Neuron (in vitro differentiated cells): ENCODE data around the gene ADGRD2.

Experiments
- H2AFZ ChIP-seq: one replicate; pipeline ENCODE4 v1.6.1; 2013; ENCODE audit warnings: low read depth, mild to moderate bottlenecking, inconsistent platforms, low read length, moderate library complexity
- H3K27me3 ChIP-seq: one replicate; pipeline ENCODE4 v1.6.1; 2013; ENCODE audit warnings: low read length; ENCODE audit not compliant: insufficient read depth
- H3K36me3 ChIP-seq: one replicate; pipeline ENCODE4 v1.6.1; 2013; ENCODE audit warnings: low read length; ENCODE audit not compliant: insufficient read depth
- H3K4me1 ChIP-seq: one replicate; pipeline ENCODE4 v1.6.1; 2013; ENCODE audit warnings: low read length; ENCODE audit not compliant: insufficient read depth
- H3K4me3 ChIP-seq: 2 replicates; pipeline ENCODE4 v1.5.1; 2013; ENCODE audit warnings: mild to moderate bottlenecking, low read length, moderate library complexity
- H3K9me3 ChIP-seq: one replicate; pipeline ENCODE4 v1.6.1; 2013; ENCODE audit warnings: low read length

ADGRD2 gene

DNA sequence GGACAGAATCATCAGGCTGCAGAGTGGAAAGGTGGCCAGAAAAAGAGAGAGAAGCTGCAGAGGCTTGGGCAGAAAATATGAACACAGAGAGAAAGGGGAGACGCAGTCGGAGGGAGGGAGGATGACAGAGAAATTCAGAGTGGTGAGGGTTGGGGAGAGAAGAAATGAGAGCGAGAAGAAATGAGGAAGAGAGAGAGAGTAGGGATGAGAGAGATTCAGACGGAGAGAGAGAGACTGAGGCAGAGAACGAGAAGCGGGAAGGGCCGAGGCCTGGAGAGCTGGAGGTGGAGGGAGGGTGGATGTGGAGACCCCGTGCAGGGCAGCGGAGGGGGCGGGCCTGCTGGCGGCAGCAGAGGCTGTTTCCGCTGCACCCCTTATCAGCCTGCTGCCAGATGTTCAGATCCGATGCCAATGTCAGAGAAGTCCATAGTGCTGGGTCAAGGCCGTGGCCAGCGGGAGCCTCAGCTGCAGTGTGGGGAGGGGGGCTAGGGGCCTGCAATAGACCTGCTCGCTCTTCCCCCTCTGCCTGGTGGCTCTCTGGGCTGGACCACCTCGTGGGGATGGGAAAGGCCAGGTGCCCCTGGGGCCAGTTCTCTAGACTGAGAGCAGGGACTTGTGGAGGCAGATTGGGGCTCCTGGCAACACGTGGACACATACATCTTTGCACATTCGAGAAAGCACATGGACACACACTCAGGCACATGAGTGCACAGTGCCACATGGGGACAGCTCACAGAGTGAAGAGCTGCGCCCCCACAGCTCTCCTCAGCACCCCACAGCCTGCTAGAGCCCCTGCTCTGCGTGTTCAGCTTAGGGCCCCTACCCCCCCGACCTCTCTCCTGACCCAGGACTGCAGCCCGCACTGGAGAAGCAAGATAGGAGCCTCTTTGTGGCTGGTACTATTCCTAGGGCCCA is 61.9 kb downstream of the ADGRD2 start:
- H3K27me3 ChIP-seq, result peaks cover 11% of the 10 kb centered on the region
- no peaks in the 10 kb centered on the region for H3K36me3 ChIP-seq
- no peak overlapping the region for H2AFZ ChIP-seq
- H3K4me3 ChIP-seq, result no peak overlapping the region
- H3K4me1 ChIP-seq, result peaks cover 16% of the 10 kb centered on the region
- H3K9me3 ChIP-seq, result no peaks in the 10 kb centered on the region

DNA sequence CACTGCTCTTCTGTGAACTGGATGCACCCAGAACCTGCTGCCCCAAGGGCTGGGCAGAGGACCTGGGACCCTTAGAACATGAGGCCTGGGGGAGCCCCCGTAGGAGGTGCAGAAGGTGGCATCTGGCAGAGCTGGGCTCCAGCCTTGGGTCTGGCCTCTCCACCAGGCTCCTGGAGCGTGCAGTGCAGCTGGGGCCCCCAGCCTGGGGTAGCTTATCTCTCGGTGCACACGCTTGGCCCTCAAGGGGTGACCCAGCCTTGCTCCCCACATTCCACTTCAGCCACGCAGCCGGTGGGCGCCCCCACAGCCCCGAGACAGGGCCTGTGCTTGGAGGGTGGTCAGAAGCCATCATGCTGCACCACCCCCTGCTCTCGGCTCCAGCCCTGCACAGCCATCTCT is 62.6 kb downstream of the ADGRD2 start:
- Histone ChIP-seq H3K36me3 (no peaks in the 10 kb centered on the region), H3K4me1 (peaks cover 16% of the 10 kb centered on the region), H3K27me3 (peaks cover 5% of the 10 kb centered on the region), H3K9me3 (no peaks in the 10 kb centered on the region), H3K4me3 (no peak overlapping the region), H2AFZ (no peak overlapping the region)

DNA sequence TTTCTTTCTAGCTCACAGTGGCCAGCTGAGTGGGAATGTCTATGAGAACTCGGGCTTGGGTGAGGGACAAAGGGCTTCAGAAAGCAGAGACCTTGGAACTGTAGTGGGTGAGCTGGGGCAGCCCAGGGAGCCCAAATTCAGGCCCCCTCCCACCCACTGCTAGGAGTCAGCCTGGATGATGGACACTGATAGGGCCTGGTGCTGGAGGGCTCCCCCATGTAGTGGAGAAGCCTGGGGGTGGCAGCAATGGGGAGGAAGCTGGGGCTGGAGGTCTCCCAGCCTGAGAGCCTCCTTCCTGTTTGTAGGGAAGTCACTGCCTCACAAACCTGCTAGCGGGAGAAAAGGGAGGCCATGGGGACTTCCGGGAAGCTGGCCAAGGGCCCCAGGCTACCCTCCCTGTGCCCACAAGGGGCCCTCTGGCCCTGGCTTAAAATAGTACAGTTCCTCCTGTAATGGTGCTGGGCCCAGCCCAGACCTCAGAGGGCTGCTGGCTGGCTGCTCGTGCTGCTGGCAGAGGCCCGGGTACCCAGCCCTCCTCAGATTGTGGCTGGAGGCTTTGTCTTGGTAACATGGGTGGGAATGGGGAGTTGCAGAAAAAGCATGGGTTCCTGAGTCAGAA is 63.2 kb downstream of the ADGRD2 start:
- Histone ChIP-seq H3K4me3 (no peak overlapping the region), H3K27me3 (no peaks in the 10 kb centered on the region), H3K36me3 (no peaks in the 10 kb centered on the region), H2AFZ (no peak overlapping the region), H3K4me1 (peaks cover 16% of the 10 kb centered on the region), H3K9me3 (no peaks in the 10 kb centered on the region)

DNA sequence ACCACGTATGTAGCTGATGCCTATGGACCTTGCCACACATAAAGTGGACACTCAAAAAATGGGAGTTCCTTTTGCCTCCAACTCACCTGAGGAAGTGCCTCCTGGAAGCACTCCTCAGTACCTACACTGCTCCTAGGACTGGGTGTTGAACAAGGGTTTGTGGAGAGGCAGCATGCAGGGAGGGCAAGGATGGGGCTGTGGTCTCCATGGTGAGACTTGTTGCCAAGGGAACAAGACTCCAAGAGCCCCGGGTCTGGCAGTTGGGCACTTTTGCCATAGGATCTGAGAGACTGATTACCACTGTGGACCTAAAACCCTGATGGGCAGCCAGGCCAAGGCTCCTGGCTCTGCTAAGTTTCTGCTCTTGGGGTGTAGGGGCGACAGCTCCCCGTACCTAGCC is 63.9 kb downstream of the ADGRD2 start:
- Histone ChIP-seq H3K4me3 (no peak overlapping the region), H3K27me3 (no peaks in the 10 kb centered on the region)

DNA sequence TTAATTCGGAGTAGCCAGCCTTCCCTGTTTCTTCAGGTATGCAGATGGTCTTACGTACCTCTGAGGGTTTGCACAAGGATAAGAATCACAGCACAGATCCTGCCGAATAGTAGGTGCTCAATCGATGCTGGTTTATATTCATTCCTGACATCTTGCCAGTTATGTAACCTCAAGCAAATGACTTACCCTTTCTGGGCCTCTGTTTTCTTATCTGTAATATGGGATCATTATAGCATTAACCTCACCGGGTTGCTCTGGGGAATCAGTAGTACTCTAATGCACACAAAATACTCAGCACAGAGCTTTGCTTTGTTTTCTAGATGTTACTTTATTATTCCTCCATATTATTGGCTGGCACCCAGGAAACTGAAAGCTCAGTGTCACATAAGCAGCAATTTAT is 64.6 kb downstream of the ADGRD2 start:
- Histone ChIP-seq H2AFZ (no peak overlapping the region), H3K4me1 (peaks cover 17% of the 10 kb centered on the region), H3K4me3 (no peak overlapping the region), H3K36me3 (no peaks in the 10 kb centered on the region), H3K27me3 (no peaks in the 10 kb centered on the region), H3K9me3 (no peaks in the 10 kb centered on the region)

More for the DNA sequence above, 63.9 kb downstream of the ADGRD2 start:
- H2AFZ ChIP-seq, result no peak overlapping the region
- H3K36me3 ChIP-seq, result no peaks in the 10 kb centered on the region
- no peaks in the 10 kb centered on the region for H3K9me3 ChIP-seq
- peaks cover 16% of the 10 kb centered on the region for H3K4me1 ChIP-seq

DNA sequence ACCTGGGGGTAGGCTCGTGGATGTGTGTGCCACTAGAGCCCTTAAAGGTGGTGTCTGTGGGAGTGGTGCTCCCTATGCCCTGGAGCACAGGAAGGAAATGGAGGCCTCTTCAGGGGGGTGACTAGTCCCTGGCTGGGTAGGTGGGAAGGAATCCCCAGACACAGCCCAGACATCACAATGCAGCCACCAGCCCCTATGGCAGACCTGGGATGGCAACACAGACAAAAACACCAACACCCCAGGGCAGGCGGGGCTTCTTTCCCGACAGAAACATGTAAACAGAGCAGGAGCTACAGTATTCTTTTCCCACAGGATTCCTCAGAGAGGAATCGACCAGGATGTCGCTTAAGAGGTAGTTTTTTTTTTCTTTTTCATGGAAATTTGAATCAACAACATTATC is 67.3 kb downstream of the ADGRD2 start:
- Histone ChIP-seq H3K9me3 (no peaks in the 10 kb centered on the region), H3K36me3 (no peaks in the 10 kb centered on the region), H3K4me1 (peaks cover 21% of the 10 kb centered on the region)

DNA sequence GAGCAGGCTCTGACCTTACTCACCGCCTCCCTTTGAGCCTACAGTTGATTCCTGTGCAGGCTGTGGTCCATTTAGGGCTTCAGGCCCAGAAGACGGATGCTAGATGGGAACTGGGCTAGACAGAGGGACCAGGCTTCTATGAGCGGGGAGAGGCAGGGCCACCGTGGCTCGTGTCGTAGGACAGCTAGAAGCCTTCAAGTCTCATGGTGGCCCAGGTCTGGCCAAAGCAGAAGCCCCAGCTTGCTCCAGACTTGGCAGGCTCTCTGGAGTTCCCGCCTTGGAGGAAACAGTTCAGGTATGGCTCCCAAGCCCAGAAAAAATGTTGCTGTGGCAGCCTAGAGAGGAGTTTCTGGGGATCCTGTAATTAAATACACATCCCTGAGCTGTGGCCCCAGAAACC is 67.9 kb downstream of the ADGRD2 start:
- Histone ChIP-seq H3K36me3 (no peaks in the 10 kb centered on the region), H3K27me3 (no peaks in the 10 kb centered on the region), H3K9me3 (no peaks in the 10 kb centered on the region), H2AFZ (no peak overlapping the region), H3K4me1 (peaks cover 19% of the 10 kb centered on the region), H3K4me3 (no peak overlapping the region)

More for the DNA sequence above, 67.3 kb downstream of the ADGRD2 start:
- no peaks in the 10 kb centered on the region for H3K27me3 ChIP-seq
- no peak overlapping the region for H3K4me3 ChIP-seq
- no peak overlapping the region for H2AFZ ChIP-seq

DNA sequence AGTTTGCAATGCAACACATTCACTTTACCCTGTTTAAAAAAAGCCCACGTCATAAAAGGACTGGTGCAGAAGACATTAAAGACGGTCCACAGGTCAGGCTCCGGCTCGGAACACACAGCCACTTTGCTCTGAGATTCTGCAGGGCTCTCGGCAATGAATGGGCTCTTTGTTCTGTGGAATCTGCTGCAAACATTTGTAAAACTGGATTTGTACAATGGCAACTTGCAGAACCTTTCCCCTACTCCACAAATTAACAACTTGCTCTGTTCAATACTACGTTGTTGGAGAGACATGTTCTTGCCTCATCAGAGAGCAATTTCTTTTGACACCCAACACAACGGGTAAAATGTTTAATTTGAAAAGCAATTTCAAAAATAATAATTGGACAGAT is 70.0 kb downstream of the ADGRD2 start:
- Histone ChIP-seq H2AFZ (no peak overlapping the region), H3K9me3 (no peaks in the 10 kb centered on the region), H3K27me3 (no peaks in the 10 kb centered on the region), H3K36me3 (peaks cover 7% of the 10 kb centered on the region), H3K4me3 (no peak overlapping the region), H3K4me1 (peaks cover 14% of the 10 kb centered on the region)

DNA sequence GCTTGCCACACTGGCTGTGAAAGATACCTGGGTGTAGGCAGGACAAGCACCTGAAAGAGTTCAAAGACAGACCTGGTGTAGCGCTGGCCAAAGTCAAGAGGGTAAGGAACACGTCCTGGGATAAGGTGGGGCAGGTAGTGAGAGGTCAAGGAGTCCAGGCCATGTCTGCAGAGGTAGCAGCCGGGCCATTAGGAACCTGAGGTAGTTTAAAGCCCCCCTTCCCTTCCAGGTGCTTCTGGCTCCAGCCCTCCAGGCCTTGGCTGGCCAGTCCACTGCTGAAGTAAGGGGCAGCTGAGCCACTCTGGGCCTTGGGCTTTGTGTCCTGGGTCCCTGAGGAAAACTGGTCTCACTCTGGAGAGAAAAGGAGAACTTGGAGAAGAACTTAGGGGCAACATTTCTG is 70.9 kb downstream of the ADGRD2 start:
- Histone ChIP-seq H3K4me1 (peaks cover 14% of the 10 kb centered on the region), H2AFZ (no peak overlapping the region), H3K27me3 (no peaks in the 10 kb centered on the region), H3K4me3 (no peak overlapping the region), H3K9me3 (no peaks in the 10 kb centered on the region), H3K36me3 (peaks cover 8% of the 10 kb centered on the region)

DNA sequence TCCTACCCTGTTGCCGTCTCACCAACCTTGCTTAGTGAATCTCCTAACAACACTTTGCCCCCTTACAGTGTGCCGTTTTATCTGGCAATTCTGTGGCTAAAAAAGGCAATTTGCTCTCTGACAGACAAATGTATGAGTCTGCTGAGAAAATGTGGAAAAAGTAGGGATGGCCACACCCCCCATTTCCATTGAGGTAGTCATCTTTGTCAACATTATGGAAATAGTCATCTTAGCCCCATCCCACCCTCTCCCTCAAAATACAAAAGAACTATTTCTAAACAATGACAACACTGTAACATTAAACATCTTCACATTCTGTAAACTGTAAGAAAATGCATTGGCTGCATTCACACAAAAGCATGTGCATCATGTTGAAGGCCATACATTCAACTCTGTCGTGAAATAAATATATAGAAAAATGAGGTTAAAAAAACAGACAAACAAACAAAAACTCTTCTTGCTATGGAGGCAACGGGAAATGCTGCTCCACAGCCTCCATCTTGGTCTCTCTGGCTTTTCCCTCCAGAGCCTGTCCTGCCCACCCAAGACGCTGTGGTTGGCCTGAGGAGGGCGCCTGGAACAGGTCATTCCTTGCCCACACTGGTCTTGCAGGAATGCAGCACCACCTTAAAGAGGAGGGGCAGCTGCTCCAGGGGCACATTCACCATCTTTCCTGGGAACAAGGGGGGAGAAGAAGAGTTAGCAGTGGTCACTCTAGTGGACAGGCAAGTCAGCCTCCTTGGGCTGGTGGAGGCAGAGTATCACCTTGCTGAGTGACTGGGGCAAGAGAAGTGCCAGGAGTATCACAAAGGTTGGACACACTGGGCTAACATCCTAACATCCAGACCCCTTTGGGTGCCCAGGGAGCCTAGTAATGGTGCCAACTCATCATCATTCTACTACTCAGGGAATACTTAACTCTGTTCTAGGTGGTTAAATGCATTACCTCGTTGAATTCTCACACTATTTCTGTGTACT is 72.2 kb downstream of the ADGRD2 start:
- H3K9me3 ChIP-seq, result no peaks in the 10 kb centered on the region

DNA sequence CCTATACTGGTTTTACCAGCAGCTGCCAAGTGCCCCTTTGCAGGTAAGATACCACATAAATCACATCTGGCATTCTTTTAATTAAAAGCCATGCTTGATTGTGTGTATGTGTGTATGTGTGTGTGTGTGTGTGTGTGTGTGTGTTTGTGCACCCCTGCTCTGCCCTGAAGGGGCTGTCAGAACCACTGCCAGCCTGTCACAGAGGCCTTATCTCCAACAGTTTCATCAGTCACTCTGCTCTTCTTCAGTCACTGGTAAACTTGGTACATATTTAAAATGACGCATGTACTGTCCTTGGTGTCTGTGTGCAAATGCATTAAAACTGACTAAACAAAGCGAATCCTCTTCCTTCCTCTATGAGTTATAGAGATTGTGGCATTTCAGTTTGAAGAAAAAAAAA is 75.9 kb downstream of the ADGRD2 start:
- H3K4me3 ChIP-seq, result no peak overlapping the region
- H3K4me1 ChIP-seq, result no peaks in the 10 kb centered on the region
- H3K27me3 ChIP-seq, result no peaks in the 10 kb centered on the region
- H3K36me3 ChIP-seq, result peaks cover 18% of the 10 kb centered on the region
- no peaks in the 10 kb centered on the region for H3K9me3 ChIP-seq
- no peak overlapping the region for H2AFZ ChIP-seq

More for the DNA sequence above, 72.2 kb downstream of the ADGRD2 start:
- peaks cover 14% of the 10 kb centered on the region for H3K4me1 ChIP-seq
- no peak overlapping the region for H3K4me3 ChIP-seq
- H3K27me3 ChIP-seq, result no peaks in the 10 kb centered on the region
- H3K36me3 ChIP-seq, result peaks cover 18% of the 10 kb centered on the region
- no peak overlapping the region for H2AFZ ChIP-seq

DNA sequence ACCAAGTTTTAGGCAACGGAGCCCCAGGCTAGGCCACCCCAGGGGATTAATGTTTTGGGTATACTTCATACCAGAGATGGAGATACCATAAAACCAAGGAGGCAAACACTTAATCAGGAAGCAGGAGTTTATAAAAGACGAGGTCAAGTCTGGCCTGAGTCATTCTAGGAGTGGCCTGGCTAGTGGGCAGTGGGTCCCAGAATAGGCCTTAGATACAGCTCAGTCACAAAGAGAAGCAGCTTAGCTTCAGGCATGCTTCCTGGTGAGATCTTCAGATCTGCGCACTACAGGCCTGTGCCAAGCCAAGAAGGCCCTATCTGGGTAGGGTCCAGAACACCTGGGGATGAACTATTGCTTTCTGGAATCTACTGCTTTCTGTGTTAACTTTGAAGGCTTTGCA is 77.5 kb downstream of the ADGRD2 start:
- Histone ChIP-seq H3K4me3 (no peak overlapping the region), H3K4me1 (no peaks in the 10 kb centered on the region), H3K9me3 (no peaks in the 10 kb centered on the region)

More for the DNA sequence above, 77.5 kb downstream of the ADGRD2 start:
- H2AFZ ChIP-seq, result no peak overlapping the region
- H3K36me3 ChIP-seq, result peaks cover 18% of the 10 kb centered on the region
- no peaks in the 10 kb centered on the region for H3K27me3 ChIP-seq
